Uterus (tissue), 2 donors: Measurements from ENCODE around the gene PTPRD.

Experiments used
- CTCF ChIP-seq, 4 experiments: fragments of 200-600 bp in 2 of 4; fragments of 450-650 bp in 2 of 4; sonication (generic) in 2 of 4; IDR thresholded peaks; one replicate each; pipeline ENCODE4 v1.5.1; 2016 to 2019; ENCODE audit warnings: antibody characterized with exemption in 4 of 4, mild to moderate bottlenecking in 2 of 4, moderate library complexity in 1 of 4
- POLR2A ChIP-seq, 2 donors: fragments of 450-650 bp; IDR thresholded peaks; one replicate each; pipeline ENCODE4 v1.6.1; 2016; ENCODE audit warnings: antibody characterized with exemption in 2 of 2, mild to moderate bottlenecking in 1 of 2, moderate library complexity in 1 of 2

- TF ChIP-seq CTCF (IDR thresholded peaks at IDR 0.05) (no peak), POLR2A (IDR thresholded peaks at IDR 0.05) (no peak)
These were observed 1.5 kb upstream of the PTPRD start for GRCh38 chr9:10614196-10614800.
